Measurements from ENCODE around the gene SHLD3.
A peak's percentile ranks its signal among the peaks of the same experiment; 100 is the strongest.
"Not testable (repeated sequence)": the region's sequence is repeated elsewhere in the genome, so short reads cannot be mapped to it uniquely, and the experiment has no call there.

The SHLD3 gene, protein sequence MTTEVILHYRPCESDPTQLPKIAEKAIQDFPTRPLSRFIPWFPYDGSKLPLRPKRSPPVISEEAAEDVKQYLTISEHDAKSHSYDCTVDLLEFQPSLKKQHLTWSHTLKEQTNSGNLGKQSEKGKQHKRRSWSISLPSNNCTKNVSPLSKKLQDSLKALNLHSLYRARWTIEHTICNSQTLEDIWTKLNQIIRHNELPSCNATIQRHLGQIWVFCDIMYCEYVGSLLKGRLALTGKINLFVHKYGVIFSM

DNA sequence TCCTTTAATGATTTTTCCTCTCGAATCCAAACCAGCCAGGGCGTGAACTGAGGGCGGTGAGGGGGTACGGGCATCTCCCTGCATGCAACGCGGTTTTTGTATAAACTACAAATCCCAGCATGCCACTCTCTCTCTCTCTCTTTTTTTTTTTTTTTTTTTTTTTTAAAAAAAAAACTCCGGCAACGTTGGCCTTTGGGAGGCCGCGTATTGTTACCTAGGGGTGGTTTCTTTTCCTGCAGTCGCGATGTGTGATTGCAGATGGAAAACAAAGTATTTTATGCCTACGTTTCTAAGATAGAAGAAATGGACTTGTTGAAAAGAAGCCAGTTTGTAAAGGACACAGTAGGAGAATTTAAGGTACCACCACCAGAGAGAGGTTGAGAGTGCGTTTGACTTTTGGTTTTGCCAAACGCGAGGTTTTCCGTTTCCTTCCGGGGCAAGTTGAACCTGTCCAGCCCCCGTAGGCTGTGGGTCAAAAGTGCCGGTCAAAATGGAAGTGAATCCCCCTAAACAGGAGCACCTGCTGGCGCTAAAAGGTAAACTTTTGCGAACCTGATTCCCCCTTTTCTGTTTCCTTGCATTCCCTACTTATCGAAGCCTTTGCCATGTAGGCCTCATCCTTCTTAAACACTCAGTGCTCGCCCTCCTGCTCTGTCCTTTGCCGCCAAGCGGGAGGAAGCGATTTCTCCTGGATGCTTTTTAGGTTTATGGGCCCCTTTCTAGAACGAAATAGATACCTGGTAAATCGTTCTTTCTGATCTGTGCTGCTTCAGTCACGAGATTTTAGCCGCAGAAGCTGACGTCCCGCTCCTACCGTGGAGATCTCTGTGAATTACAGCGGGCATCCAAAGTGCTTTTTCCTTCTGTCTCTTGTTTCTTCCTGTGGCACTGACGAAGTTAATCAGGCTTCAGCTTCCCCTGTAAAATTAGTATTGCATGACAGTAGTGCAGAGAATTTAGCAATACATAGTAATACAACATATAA is at the start of gene SHLD3, which contains the start of gene TRAPPC13:
Gene SHLD3 (plus strand): TSS at position 457 of the 985 bp plus-strand sequence. CDS start 4,561 bp downstream, outside the sequence.
Gene TRAPPC13 (plus strand): TSS at position 457 of the 985 bp plus-strand sequence. CDS start 34 bp downstream, at position 491.
- DNase-seq, result peak; percentile 89

DNA sequence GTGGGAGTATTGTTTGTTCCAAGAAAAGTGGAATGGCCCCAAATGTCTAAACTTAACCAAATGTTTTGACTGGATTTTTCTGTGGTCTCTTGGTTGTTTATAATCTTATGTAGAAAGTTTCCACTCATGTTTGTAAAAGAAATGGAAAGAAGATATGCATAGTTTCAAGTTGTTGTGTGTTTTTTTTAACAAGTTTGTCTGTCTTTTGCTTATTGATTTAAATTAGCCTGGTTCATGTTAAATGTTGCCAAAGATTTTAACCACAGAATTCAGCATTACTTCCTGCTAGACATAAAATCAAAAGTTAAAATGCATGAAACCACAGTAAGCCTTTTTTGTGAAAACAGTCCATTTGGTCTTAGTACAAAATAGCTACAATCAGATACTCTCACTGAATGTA is 47.7 kb upstream of the SHLD3 start:
- DNase-seq, result no peak

DNA sequence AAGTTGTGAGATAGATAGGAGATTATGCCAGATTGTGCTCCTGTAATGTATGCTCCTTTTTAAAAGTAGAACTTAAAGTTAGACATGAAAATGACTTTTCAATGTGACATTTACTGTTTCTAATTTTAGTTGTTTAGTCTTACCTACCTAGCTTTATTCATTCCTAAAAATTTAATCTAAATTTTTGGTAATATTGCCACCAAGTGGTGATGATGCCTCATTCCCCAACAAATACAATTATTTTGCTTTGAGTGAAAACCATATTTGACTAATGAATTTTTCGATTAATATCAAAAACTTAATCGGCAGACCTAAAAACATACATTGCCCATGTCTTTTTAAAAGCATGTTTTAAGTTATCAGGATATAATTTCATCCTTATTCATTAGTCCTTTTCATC is 36.1 kb upstream of the SHLD3 start:
- no peak for DNase-seq

DNA sequence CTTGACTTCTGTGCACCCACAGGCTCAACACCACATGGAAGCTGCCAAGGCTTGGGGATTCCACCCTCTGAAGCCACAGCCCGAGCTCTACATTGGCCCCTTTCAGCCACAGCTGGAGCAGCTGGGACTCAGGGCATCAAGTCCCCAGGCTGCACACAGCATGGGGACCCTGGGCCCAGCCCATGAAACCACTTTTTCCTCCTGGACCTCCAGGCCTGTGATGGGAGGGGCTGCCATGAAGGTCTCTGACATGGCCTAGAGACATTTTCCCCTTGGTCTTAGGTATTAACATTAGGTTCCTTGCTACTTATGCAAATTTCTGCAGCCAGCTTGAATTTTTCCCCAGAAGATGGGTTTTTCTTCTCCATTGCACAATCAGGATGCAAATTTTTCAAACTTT is 23.1 kb upstream of the SHLD3 start:
- DNase-seq, result not testable (repeated sequence)

DNA sequence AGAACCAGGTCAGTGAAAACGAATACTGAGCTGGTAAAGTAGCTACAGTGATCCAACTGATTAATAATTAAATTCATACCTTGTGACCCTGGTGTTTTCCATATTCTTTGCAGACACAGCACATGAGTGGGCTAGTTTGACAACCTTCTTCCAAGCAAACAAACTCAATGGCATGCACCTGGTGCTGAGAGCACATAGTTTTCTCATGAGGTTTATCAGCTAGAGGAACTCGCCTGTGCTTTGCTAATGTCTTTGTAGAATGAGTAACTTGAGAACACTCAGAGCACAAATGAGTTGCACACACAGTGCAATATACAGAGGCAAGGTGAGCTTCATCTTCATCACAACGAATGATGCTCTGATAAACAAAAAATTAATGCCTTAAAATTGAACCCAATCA is 13.3 kb upstream of the SHLD3 start:
- no peak for DNase-seq

DNA sequence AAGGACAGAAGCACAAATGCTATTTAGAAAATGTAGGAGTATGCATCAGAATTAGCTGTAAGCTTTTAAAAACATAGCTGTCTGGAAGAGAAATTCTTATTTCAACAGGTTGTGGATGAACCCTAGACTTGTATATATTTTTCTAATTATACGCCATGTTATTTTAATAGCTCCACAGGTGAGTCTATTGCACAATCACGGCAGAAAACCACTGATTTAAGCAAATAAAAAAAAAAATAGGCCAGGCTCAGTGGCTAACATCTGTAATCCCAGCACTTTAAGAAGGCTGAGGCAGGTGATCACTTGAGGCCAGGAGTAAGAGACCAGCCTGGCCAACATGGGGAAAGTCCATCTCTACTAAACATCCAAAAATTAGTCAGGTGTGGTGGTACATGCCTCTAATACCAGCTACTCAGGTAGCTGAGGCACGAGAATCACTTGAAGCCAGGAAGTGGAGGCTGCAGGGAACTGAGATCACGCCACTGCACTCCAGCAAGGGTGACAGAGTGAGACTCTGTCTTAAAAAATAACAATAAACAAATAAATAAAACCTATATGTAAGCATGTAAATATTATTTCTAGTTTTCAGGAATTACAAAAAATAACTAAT is 12.4 kb upstream of the SHLD3 start:
- no peak for DNase-seq

DNA sequence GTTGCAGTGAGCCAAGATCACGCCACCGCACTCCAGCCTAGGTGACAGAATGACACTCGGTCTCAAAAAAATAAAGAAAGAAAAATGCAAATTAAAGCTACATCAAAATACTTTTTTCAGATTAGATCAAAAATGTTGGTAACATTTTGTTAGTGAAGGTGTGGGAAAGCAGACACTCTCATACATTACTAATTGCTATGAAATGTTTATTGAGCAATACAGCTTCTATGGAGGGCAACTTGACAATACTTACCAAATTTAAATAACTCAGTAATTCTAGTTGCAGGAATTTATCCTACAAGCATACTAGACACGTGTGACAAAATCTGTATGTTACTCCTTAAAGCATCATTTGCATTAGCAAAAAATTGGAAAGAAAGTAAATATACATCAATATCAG is 4.8 kb upstream of the SHLD3 start:
- no peak for DNase-seq

DNA sequence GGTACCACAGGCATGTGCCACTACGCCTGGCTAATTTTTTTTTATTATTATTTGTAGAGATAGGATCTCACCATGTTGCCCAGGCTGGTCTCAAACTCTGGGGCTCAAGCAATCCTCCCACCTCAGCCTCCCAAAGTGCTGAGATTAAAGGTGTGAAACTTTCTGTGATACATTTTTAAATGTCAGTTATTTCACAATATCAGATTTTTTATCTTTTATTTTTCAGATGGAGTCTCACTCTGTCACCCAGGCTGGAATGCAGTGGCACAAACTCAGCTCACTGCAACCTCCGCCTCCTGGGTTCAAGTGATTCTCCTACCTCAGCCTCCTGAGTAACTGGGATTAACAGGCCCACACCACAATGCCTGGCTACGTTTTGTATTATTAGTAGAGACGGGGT is 2.9 kb upstream of the SHLD3 start:
- not testable (repeated sequence) for DNase-seq

DNA sequence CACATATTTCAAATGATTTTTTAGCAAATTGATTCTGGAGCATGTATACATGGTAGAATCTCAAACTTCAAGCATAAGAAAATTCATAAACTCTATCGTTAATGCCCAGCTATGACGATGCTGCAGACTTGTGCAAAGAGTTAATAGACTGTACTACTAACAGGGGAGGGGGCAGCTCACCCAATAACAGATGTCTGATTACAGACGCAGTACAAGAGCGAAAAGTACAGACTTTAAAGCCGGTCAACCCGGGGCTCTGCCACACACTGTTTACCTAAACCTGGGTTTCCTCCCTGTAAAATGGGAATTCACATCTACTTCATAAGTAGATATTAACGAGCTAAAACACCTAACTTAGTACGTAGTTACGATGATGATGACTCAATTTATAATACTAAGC is 1.3 kb upstream of the SHLD3 start:
- DNase-seq, result no peak

DNA sequence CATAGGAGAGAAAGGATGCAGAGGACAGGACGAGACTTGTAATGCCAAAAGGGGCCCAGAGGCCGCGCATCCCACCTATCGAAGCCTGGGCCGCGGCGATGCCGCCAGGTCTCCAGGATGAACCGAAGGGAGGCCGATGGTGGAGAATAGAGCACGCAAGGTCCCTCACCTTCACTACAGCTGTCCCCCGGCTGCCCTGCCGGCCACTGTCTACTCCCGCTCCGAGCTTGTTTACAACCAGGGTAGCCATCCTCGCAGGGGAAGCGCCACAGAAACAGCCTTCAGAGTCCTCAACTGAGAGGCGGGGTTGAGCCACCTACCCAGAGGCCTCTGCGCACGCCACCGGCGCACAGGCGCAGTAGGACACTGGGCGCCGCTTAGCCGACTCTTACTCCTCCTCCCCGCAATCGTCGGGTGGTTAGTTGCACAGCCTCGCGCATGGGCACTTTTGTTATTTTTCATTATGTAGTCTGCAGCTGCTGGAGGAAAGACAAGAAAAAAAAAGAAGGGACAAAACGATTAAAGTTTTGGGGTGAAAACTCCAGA is 729 bp upstream of the SHLD3 start, which contains the start of gene TRIM23:
Gene TRIM23 (minus strand): TSS at position 309 of the 546 bp plus-strand sequence. CDS start 59 bp downstream, at position 250.
- peak; percentile 93 for DNase-seq

DNA sequence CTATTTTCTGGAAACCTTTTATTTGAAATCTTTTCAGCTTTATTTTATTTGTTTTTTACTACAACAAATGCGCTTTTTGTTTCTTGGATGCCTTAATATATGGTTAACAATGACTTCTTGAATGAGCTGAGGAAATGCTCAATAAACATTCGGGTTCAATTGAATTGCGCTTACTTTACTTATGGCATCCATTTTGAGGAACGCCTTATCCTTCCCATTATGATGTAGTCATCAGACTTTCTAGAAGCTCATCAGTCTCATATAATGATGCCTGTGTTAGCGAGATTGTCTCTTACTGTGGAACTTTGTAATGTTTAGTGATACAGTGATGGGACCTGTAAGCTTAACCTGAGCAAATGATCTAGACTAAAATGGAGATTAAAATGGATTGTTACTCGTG is 916 bp downstream of the SHLD3 start:
- DNase-seq, result no peak

DNA sequence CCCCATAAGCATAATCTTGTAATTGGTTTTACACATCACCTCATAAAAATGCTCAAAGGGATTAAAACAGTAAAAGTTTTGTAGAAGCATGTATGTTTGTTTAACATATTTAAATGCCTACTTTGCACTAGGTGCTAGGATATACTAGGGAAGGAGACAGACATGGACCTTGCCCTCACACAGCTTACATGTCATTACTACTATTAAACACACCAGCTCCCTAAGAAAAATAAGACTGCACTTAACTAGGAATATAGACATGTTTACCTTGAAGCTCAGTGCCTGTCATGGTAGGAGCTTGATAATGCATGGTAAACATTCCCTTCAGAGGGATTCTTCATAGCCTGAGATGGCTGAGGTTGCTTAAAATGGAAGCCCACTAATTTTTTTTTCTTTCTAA is 6.2 kb downstream of the SHLD3 start:
- DNase-seq, result no peak

DNA sequence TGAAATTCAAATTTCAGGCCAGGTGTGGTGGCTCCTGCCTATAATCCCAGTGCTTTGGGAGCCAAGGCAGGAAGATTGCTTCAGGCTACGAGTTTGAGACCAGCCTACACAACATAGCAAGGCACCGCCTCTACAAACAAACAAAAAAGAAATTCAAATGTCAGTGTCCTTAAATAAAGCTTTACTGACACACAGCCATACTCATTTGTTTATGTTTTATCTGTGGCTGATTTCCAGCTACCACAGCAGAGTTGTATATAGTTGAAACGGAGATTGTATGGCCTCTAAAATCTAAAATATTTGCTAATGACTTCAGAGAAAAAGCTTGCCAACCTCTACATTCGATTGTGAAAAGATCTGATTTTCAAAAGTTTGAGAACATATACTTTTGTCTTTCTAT is 15.4 kb downstream of the SHLD3 start:
- DNase-seq, result no peak

DNA sequence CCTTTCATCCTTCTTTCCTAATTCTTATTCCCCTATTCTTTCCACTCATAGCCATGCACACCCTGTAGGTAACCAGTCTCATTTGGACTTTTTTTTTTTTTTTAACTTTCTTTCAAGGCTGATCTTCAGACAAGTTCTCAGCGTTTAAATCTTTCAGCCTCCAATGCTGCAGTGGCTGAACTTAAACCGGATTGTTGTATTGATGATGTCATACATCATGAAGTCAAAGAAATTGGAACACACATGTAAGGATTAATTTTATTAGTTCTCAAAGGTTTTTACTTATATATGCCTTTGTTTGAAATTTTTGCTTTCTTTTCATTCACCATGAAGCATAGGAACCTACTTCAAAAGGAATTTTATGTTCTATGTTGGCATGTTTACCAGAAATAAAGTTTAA is 22.1 kb downstream of the SHLD3 start:
- DNase-seq, result no peak

DNA sequence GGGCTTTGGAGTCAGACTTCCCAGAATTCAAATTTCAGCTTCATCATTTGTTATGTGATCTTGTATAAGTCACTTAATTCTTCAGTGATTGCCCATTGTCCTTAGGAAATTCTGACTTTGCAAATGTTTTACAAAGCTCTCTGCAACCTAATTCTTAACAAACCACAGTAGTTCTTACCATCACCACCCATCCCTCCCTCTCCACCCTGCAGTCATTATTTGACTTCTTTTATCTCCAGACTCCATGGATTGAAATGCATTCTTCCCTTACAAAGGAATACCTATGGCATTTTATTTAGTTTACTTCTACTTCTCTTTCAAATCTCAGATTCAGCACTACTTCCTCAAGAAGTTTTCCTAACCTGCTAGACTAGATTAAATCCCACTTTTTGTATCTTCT is 23.1 kb downstream of the SHLD3 start:
- DNase-seq, result no peak

DNA sequence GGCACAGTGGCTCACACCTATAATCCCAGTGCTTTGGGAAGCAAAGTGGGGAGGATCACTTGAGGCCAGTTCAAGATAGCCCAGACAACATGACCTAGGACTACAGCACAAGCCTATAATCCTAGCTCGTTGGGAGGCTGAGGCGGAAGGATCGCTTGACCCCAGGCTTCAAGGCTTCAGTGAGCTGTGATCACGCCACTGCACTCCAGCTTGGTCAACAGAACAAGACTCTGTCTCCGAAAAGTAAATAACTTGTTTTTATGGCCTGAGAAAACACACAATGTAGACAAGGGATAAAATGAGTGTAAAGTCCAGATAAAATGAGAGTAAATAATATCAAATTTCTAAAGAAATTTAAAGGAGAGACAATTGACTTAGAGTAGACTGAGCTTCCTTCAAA is 26.3 kb downstream of the SHLD3 start:
- DNase-seq, result no peak

DNA sequence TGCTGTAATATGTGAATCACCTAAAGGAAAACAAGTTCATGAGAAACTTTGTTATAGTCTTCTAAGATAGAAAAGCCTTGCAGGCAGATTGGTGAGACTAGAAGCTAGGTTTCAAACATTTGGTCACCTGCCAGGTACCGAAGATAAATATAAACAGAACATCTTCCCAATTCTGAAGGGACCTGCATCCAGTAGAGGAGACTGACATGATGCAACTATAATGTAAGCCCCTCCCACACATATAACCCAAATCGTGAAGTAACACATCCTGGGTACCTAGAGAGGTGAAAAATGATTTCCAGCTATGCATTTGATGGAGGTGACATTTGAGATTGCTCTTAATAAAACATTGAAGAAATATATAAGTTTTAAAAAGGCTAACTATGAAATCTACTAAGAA is 29.9 kb downstream of the SHLD3 start:
- no peak for DNase-seq

DNA sequence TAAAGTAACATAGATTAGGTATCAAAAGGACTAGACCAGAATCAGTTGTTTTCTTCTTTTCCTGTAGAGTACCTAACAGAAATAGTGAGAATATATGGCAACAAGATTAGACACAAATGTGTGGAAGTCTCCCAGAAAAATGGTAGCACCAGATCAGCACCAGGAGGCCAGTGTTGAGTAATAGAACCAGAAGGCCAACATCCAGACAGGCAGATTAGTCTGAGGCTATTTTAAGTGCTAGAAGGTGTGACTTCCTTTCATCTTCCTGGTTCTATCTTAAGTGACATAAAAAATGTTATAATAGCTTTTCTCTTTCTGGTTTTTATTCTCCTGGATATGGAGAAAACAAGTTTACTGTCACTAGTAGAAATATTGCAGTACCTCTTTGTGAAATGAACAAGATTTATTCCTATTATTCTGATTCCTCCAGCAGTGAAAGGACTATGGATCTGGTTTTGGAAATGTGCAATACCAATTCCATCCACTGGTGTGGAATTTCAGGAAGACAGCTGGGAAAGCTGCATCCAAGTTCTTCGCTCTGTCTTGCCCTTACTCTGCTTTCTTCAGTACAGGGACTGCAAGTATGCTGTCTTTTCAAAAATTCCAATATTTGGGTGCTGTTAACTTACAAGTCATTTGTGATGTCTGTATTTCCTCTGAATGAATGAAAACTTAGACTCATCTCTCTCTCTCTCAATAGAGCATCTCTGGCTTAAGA is 39.1 kb downstream of the SHLD3 start:
- DNase-seq, result peak; percentile 31

DNA sequence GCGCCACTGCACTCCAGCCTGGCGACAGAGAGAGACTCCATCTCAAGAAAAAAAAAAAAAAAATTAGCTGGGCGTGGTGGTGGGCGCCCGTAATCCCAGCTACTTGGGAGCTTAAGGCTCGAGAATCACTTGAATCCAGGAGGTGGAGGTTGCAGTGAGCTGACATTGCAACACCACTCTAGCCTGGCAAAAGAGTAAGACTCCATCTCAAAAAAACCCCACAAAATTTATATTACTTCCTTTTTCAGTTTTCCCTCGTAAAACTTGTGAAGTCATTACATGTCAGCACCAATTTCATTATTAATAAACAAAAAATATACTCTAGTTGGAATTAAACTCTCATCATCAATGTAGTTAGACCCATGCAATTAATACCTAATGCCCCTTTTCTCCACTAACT is 43.9 kb downstream of the SHLD3 start:
- DNase-seq, result no peak

DNA sequence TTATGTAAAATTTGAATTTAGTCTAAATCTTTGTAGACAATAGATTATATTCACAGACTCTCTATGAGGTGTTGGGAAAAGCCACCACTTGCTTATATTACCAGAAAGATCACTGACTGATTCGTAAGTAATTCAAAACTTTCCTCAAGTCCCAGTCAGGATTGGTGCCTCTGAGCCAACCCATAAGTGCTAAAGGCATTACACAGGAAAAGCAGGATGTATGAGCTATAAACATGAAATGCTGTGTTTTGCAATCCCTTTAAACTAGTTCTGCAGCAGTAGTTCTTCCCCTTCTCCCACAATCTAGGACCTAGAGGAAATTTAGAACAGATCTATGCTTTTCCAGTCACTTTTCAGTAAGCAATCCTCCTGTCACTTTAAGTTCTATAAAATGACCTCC is 48.0 kb downstream of the SHLD3 start:
- peak; percentile 53 for DNase-seq

DNA sequence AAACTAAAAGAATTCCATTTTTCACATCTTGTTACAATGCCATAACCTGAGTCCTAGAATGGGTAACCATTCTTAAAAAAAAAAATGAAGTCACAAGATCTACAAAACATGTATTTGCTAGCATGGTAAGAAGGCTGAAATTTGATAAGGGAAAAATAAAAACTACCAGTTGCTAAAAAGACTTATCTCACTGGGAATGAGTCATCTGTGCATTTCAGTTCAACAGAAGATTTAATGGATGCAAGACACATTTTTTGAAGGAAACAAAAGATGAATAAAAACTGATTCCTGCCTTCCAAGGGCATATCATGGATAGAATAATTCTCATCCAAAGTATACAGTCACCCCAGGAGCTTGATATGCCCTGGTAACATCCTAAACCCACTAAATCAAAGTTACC is 49.9 kb downstream of the SHLD3 start:
- peak; percentile 6 for DNase-seq

DNA sequence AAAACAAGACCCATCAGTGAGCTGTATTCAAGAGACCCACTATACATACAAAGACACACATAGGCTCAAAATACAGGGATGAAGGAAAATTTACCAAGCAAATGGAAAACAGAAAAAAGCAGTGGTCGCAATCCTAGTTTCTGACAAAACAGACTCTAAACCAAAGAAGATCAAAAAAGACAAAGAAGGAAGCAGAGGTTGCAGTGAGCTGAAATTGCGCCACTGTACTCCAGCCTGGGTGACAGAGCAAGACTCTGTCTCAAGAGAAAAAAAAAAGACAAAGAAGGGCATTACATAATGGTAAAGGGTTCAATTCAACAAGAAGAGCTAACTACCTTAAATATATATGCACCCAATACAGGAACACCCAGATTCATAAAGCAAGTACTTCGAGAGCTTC is 51.2 kb downstream of the SHLD3 start:
- not testable (repeated sequence) for DNase-seq
